GM21423 (cell line): ENCODE data around the gene TIMM50.

Experiments
- ATAC-seq: cut with Tn5 transposase; IDR thresholded peaks from one replicate; pipeline ENCODE4 v1.9.1; 2021; ENCODE audit warnings: mild to moderate bottlenecking, moderate library complexity; ENCODE audit not compliant: unreplicated experiment

The TIMM50 gene

DNA sequence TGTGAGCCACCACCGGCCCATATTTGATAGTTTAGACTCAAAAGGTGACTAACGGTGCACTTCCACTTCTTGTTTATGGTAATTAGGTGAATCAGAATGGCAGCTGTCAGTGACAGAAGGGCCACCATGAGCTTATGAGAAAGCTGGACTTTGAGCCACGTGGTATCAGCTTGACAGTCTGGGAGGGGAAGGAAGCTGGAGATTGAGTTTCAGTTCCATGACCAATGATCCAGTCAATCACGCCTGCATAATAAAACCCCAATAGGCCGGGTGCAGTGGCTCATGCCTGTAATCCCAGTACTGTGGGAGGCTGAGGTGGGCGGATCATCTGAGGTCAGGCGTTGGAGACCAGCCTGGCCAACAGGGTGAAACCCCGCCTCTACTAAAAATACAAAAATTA, 43.9 kb downstream of the TIMM50 start:
- ATAC-seq = no peak

DNA sequence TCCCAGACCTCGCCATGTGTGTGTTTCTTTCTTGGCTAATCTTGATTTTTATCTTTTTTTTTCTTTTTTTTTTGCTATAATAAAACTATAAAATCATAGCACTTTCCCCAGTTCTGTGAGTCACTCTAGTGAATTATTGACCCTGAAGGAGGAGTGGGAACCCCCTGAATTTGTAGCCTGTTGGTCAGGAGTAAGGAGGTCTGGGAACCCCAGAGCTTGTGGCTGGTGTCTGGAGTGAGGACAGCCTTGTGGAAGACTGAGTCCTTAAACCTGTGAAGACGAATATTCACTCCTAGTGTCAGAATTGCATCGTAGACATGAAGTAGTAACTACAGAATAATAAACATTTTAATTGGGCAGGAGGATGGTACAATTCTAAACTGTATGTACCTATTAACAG, 44.6 kb downstream of the TIMM50 start:
- ATAC-seq = no peak

DNA sequence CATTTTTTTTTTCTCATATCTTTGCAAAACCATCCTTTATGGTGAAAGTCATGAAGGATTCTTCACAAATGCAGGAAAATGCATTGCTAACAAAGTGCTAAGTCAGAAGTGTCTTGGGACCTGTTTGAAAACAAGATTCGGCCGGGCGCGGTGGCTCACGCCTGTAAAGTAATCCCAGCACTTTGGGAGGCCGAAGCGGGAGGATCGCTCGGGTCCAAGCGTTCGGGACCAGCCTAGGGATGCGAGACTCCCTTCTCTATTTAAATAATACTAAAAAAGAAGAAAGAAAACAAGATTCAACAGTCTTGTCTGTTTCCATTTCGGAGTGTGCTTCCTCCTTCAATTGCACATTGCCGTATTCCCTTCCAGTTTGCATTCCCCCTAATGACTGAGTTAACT, 51.2 kb downstream of the TIMM50 start:
- ATAC-seq = no peak

DNA sequence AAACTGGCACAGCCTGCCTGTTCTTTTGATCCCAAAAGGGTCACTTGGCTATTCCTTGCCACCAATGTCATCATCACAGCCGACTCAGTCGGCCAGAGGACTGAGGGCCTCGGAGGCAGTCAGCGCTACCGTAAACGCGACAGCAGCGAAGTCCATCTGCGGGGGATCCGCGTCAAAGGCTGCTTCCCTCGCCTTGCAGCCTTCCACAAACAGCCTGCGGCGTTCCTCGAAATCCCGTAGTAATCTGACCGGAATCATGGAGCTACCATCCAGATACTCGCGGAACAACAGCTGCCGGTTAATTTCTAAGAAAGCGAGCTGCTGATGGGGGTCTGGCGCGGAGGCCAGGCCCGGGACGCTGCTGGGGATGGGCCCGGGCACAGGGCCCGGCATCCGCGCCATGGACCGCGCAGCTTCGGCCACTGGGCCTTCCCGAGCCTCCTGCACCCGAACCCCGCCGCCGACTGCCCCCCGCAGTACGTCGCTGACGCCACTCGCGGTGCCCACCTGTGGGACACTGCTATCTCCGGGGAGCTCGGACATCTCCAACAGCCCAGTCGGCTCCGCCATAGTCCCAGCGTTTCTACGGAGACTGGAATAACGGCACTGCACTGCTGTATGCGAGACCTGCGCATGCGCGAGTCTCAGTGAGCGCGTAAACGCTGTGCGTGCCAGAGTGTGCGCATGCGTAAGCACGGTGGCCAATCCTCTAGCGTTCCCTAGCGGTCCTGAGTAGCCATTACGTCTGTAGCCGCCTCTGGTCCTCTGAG, 51.8 kb downstream of the TIMM50 start, which contains the start of gene EID2B:
TSS of gene EID2B (minus strand) at position 620 of the 770 bp plus-strand sequence. CDS start at position 570, 50 bp downstream.
- ATAC-seq = peak; percentile 90

DNA sequence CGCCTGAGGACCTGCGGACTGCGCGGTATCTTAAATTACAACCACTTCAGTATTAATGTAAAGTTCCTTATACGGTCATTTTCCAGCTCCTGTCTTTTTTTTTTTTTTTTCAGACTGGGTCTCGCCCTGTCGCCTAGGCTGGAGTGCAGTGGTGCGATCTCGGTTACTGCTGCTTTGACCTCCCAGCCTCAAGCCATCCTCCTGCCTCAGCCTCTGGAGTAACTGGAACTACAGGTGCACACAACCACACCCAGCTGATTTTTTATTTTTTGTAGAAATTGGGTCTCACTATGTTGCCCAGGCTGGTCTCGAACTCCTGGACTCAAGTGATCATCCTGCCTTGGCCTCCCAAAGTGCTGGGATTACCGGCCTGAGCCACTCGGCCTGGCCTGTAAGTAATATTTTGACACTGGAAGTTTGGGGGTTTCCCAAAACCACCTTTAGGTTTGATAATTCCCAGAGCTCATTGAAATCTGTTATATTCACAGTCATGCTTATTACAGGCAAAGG, 52.4 kb downstream of the TIMM50 start:
- no peak for ATAC-seq

DNA sequence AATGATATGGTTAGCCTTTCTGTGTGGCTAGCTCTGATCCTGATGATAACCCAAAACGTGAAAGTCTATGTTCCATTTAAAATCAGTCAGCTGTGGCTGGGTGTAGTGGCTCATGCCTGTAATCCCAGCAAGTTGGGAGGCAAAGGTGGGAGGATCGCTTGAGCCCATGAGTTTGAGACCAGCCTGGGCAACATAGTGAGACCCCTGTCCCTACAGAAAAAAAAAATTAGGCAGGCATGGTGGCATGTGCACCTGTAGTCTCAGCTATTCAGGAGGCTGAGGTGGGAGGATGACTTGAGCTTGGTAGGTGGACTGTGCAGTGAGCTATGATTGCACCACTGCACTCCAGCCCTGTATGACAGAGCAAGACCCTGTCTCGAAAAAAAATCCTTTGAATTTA, 53.2 kb downstream of the TIMM50 start:
- no peak for ATAC-seq

DNA sequence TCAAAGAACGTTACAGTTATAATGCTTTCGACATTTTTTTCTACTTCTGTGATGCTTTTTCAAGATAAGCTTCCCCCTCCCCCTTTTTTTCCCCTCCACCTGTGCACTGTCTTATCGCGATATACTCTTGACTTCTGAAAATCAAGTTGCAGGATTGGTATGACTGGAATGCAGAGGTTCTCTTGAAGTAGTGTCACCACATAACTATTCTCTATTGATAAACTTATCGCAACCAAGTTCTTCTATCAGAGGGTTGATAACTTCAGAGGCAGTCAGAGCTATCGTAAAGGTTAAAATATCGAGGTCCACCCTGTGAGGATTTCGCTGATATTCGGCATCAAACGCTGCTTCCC, 58.5 kb downstream of the TIMM50 start:
- no peak for ATAC-seq

DNA sequence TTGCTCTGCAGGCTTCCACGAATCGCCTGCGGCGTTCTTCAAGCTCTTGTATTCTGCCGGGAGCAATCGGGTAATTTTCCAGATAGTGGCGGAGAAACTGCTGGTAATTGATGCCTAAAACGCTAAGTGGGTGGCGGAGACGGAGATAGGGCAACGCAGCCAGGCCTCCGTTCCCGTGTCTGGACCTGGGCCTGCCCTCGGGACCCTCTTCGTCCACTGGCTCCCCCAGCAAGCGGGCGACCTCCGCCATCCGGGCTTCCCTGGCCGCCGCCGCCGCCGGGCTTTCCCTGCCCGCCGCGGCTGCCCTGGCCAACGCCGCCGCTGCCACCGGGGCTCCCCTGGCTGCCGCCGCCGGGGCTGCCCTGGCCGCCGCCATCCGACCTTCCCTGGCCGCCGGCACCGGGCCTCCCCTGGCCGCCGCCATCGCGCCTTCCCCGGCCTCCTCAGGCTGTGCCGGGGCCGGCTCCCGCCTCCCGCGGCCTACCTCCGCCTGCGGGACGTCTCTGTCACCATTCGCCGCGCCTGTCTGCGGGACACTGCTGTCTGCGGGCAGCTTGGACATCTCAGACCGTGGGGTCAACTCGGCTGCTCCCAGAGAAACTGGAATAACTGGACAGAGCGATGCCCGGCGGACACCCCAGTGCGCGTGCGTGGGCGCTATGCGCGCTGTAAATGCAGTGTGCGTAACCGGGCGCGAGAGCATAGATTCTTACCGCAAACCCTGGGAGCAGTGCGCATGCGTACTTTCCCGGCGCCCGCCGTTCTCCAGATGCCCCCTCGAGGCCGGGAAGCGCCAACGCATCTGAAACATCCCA, 59.1 kb downstream of the TIMM50 start, which contains the start of gene EID2:
TSS of gene EID2 (minus strand) at position 644 of the 815 bp plus-strand sequence. CDS start at position 562, 82 bp downstream.
- peak; percentile 82 for ATAC-seq

DNA sequence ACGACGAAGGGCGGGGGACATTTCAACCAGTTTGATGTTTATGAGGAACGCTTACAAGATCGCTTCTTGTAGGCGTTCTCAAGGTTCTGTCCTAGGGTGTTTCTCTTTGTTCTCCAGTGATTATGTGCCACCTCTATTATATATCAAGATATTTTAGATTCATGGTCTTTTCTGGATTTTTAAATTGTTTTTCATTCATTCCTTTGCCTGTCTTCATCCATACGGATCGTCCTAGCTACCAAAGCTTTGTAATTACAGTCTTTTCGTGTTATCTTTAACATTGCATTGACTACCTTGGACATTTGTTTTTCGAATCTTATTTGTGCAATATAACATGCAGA, 59.7 kb downstream of the TIMM50 start:
- no peak for ATAC-seq
